ENCODE results near the gene CCDC186.

CCDC186 gene

DNA sequence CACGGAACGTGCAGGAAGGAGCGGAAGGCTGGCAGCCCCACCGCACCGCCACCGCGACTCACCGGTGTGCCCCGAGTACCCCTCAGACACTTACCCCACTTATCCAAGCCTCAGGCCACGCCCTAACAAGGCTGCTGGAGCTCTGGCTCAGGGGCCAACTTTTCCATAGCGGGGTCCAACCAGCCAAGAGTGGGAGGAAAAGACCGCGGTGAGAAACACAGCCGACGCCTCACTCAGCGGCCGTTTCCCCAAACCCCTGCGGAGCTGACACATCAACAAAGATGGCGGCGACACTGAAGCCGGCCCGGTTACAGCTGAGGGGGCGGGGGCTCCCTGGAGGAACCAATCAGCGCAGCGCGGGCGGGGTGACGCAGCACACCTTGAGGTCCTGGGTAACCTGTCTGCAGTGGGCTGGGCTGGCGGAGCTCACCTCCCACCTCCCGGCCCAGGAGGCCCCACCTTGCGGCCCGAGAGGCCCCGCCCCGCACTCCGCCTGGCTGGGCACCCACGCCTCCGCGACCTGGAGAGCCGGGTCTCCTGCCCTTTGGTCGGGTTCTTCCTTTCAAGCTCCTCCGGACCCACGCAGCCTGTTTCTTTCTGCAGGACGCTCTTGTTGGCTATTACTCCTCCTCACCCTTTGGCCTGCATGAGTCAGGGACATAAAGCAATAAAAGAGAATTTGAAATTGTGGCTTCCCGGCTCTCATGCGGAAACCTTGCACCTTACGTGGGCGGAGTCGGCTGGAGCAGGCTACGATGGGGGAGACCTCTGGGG, at the start of gene CCDC186:
TSS of gene CCDC186 (minus strand) at position 283 of the 774 bp plus-strand sequence. CDS start 10,935 bp downstream, outside the sequence.
- DNase-seq = peak; percentile 98

DNA sequence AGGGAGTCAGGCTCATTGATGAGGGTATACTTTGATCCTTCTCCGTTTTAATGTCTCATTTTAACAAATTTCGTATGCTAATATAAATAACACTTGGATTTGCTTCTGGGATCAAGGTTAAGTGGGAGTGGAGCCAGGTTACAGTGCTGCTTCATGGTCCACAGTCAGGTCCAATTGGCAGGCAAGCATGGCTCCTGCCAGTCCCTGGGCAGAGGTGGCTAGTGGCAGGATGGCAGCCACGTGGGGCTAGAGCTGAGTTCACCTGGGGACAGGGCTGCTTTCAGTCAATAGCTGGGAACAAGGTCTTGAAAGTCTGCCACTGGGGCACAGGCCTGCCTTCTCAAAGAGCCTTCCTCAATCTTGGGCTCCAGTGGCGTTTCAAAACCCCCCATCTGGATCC, 49.1 kb upstream of the CCDC186 start:
- DNase-seq = no peak

DNA sequence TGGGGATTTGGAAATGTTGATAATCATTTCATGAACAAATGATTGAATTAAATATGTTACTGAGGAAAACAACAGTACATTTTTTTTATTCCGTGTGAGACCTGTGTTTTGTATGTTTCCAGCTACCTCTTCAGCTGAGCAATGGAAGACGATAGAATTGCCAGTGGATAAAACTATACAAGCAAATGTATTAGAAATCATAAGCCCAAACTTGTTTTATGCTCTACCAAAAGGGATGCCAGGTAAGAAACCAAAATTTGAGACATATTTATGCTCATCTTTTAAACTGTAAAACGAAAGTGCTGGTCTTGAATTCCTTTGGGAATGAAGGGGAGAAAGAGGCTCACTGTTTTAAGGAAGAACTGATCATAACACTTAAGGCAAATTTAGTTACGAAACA, 47.2 kb upstream of the CCDC186 start:
- DNase-seq = no peak

DNA sequence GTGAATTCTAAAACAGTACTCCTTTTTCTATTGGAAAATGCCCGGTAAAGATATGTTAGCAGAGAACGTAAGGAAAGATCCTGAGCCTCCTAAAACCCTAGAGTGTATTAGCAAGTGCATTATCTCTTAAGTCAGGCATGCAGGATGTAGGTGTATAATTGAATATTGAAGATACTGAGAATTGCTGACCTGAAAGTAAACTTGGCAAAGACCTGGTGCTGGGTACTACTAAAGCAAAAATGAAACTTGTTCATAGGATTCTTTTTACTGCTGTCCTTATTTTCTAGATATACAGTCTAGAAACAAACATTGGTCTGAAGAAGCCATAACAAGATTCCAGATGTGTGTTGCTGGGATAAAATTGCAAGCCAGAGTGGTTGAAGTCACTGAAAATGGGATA, 46.3 kb upstream of the CCDC186 start:
- no peak for DNase-seq

DNA sequence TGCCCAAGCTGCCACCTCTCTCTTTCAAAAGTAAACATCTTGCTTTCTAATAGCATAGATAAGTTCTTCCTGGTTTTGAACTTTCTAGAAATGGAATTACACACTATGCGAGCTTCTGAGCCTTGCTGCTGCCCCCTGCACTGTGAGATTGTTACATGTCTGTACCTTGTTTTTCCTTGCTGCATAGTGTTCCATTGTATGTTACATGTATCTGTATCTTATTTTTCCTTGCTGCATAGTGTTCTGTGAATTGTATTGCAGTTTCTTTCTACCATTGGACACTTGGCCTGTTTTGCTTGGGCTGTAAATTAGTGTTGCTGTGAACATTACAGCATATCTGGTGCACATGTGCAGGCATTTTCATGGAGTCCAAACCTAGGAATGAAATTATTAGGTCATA, 41.0 kb upstream of the CCDC186 start:
- DNase-seq = no peak

DNA sequence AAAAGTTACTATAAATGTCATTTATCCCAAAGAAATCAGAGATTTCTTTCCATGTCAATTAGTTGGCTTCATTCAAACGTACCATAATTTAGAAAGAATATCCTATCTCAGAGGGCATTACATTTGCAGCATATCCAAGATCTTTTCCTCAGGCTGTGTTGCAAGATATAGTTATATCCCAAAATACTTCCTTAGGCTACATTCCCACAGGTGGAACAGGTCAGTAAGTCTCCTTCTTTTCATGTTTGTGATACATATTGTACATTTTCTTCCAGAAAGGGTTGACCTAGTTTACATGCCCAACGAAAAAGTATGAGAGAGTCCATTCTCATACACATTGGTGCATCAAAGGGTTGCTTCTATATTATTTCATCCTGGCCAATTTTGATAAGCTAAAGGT, 38.1 kb upstream of the CCDC186 start:
- DNase-seq = no peak

DNA sequence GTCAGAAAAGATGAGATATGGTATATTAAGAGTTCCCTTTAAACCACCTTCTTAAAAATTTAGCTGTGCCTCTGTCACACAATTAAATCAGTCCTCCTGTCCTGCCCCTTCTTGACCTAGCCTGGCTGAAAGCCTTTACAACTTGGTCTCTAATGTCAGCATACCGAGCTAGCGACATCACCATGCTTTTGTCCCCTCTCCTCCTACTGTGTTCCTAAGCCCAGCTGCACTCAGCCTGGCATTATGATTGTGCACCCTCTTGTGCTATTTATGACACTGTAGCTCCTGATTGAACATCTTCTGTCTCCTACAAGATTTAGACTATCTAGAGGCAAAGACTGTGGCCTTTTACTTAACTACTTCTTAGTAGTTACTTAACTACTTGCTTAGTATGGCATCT, 34.3 kb upstream of the CCDC186 start:
- no peak for DNase-seq

DNA sequence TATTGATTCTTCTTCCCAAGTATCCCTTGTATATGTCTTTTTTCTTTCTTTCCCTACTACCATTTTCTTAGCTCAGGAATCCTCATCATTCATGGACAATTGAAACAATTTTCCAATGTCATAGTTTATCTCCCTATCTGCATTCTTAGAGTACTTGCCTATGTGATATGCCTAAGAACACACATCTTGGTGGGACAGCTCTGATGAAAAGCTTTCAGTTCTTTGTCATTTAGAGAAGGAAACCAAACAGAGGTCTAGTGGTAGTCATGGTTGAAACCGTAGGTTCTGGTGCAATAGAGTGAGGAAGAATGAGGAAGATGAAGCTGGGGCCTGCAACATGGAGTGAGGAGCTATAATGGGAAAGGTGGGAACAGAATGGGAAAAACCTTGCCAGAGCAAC, 33.3 kb upstream of the CCDC186 start:
- no peak for DNase-seq

DNA sequence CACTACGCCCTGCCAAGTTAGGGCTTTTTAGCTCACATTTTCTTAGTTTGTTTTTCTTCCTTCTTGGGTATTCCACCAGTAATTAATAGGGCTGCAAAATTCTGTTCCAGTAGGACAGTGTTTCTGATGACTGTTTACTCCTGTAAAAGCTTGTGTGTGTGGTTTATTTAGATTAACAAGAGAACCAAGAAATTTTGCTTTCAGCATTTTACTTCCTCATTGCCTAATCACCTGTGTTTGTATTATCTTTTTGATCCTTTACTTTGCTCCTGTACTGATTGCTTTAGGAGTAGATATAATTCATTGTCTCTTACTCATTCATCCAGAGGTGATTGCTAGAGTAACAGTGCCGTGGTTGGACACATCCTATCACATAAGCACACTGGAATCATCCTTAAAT, 32.9 kb upstream of the CCDC186 start:
- DNase-seq = no peak

DNA sequence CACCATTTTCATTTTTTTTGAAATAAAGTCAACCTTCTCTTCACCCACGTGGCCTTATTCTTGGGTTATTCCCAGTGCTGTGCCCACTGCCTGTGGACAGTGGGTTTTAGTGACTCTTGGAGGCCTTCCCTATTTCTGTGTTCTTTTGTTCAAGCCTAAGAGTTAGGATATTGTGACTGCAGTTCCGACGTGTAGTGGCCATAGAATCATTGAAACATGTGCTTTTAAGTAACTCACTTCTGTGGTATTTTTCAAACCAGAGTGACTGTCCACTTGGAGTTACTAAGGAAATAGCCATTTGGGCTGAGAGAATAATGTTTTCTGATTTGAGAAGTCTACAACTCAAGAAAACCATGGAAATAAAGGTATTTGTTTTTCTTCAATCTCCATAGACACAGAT, 28.8 kb upstream of the CCDC186 start:
- no peak for DNase-seq

DNA sequence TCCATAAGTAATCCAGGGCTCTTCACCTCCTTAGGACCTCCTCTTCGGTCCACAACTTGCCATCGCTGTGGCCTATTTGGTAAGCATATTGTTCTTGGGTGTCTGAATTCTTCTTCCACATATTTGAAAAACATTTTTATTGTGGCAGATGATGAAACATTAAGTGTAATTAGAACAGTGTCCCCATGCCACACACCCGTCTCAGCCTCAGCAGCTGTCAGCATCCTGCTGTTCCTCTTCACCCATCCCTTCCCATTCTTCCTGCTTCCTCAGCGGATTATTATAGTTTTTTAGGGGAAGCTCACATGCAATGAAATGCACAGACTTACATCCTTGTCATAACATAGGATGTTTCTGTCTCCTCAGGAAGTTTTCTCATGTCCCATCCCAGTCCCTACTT, 25.2 kb upstream of the CCDC186 start:
- no peak for DNase-seq

DNA sequence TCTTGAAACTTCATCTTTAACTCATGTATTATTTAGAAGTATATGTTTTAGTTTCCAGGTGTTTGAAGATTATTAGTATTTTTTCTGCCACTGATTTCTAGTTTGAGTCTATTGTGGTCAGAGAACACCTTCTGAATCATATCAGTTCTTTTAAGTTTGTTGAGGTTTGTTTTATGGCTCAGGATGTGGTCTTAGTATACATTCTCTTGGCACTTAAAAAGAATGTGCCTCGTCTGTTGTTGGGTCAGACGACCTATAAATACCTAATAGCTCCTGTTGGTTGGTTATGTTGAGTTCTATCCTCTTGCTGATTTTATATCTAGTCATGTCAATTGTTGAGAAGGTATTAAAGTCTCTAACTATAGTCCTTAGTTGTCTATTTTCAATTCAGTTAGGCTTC, 21.1 kb upstream of the CCDC186 start:
- DNase-seq = no peak

DNA sequence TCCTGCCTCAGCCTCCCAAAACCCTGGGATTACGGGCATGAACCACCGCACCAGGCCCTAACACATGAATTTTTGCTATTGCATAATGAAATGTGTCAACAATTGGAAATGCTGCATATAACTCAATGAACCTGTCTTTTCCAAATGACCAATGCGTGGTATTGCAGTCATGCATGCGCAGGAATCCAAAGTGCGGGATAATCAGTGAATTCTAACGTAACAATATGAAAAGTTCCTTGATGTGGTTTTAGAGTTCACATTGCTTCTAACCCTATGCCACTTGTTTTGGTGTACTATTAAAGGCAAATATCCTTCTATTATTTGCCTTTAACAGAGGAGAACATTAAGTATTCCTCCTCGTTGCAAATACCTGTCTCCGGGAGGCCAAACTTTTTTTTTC, 15.7 kb upstream of the CCDC186 start:
- DNase-seq = no peak

DNA sequence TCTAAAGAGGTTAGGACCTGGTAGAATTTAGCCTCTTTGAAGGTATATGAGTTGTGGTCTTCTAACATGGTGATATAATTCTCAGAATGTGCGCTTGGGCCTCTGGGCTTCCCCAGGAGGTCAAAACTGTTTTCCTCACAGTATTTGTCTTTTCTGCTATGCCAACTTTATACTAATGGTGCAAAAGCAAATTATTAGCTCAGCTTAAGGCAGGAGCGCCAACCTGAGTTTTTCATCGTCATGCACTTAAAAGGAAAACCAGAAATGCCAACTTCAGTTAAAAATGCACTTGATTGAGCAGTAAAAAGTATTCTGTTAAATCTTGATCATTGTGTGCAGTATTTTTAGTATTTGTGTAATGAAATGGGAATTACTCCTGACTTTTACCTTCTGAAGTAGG, 14.9 kb upstream of the CCDC186 start:
- no peak for DNase-seq

DNA sequence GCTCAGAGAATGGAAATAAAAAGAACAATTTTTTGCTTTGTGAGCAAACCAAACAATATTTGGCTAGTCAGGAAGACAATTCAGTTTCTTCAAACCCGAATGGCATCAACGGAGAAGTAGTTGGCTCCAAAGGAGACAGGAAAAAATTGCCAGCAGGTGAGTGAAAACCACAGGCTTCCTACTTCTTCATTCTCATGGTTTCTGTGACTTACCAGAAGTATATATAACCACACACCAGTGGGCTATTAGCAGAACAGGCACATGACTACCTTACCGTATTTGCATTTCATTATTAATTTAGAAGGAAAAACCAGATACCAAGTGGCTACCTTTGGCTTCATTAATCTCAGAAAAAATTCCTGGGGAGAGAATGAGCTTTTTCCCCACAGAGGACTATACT, 14.0 kb upstream of the CCDC186 start:
- DNase-seq = no peak

DNA sequence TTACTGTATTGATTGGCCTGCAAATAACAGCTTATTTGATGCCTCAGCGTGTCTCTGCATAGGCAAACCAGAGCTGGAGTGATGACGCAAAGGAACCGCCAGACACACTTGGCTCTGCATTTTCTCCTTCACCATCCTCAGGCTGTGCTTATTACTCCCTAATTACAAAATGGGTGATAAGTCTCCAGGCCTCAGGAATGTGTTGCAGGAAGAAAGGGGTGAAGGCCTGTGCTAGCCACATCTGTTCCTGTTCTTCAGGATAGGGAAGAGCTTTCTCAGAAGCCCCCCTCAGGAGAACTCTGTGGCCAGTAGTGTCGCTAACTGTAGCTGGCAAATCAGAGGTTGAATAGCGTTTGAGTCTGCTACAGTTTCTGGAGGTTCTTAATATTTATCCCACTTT, 10.3 kb upstream of the CCDC186 start:
- no peak for DNase-seq

DNA sequence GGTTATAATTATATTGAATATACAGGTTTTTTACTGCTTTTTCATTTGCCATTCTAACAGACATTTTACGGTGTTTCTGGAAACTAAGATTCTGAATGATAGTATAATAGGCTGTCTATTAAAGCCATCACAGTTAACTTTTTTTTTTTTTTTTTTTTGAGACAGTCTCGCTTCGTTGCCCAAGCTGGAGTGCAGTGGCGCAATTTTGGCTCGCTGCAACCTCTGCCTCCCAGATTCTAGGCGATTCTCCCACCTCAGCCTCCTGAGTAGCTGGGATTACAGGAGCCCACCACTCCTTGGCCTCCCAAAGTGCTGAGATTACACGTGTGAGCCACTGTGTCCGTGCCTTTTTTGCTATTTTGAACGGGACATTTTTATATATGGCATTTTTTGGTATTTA, 9.6 kb upstream of the CCDC186 start:
- DNase-seq = no peak

DNA sequence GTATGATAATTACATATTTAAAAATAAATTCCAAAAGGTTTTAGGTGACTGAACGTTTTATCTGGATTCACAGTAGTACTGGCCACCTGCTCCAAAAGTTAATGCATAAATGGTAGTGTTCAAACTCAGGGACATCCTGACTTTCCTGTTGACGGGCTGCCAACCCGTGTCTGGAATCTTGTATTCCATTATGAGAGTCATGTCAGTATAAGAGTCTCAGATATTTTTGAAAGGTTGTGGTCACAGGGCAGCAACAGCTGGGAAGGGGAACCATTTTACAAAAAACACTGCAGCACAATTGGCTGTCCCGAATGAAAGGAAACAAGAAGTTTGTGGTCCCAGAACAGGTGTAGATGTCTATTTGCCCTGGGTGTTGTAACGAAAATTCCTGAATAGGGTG, 8.0 kb upstream of the CCDC186 start:
- DNase-seq = no peak

DNA sequence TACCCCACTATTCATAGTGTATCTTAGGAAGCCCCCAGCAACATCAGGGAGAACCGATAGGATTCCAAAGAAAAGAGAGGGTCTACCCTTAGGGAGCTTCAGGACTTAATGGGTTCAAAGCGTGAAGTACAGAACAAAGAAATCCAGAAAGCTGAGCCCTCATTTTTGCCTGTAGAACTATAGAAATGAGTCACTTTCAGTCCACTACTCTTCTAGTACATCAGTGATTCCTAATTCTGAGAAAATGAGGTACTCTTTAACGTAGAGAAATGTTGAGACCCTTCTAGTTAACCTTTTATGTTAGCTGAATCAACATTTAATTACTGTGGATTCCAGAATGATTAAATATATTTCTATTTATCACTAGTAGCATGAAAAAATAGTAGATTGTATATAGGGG, 6.9 kb upstream of the CCDC186 start:
- DNase-seq = no peak

DNA sequence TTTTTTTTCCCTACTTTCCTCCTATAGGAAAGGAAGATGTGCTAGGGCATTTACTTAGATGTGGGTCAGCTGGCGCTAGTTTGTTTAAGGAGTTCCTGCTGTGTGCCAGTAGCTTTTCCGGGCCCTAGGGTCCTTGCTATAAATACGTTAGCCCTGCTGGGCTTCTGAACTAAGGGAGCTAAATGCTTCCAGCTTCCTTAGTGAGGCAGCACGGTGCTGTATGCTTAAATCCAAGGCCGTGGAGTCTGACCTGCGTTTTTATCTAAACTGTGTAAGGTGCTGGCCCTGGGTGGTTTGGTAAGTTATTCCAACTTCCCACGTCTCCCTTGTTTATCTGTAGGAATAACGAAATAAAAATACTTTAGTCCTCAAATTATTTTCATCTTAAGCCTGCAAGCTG, 5.7 kb upstream of the CCDC186 start:
- DNase-seq = no peak

DNA sequence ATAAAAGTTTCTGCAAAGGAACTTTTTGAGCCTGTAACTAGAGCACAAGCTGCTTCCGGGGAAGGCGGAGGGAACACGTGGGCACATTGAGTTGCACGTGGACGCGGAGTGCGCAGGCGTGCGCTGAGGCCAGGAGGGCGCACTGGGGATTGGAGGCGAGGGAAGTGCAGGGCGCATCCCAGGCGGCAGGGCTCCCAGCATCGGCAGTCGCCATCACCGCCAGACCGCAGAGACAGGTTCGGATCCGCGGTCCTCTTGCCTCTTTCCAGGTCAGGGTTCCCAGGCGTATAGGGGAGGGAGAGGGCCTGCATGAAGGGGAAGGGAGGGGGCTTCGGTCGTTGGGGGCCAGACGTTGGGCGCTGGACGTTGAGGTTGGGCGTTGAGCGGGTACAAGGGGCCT, 5.1 kb upstream of the CCDC186 start, which contains the start of gene TDRD1:
TSS of gene TDRD1 (plus strand) at position 206 of the 400 bp plus-strand sequence. CDS start 8,479 bp downstream, outside the sequence.
- no peak for DNase-seq

DNA sequence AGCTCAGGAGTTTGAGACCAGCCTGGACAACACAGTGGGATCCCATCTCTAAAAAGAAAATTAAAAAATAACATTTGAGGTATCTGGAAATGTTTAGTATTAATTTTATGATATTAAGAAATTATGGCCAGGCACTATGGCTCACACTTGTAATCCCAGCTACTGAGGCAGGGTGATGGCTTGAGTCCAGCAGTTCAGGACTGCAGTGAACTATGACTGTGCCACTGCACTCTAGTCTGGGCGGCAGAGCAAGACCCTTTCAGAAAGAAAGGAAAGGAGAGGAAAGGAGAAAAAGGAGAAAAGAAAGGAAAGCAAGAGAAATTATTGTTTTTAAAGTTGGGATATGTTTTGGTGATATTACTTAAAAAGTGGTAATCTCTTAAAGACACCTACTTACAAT, 2.5 kb upstream of the CCDC186 start:
- DNase-seq = no peak

DNA sequence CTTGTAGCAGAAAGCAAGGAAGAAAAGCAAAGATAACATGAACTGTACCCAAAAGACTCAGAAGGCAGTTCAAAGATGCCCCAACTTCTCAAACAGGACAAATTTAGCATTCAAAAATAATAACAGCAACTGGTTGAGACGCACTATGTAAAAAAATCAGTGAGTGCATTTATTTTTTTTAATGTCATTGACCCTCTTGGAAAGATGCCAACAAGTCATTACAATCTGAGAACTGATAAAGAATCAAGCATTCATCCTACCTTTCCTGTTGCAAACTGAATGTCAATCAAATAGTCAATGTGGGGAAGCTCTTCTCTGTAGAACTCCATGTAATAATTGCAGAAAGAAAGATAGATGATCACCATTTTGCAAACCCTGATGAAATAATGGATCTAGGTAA, 1.7 kb upstream of the CCDC186 start:
- DNase-seq = no peak

DNA sequence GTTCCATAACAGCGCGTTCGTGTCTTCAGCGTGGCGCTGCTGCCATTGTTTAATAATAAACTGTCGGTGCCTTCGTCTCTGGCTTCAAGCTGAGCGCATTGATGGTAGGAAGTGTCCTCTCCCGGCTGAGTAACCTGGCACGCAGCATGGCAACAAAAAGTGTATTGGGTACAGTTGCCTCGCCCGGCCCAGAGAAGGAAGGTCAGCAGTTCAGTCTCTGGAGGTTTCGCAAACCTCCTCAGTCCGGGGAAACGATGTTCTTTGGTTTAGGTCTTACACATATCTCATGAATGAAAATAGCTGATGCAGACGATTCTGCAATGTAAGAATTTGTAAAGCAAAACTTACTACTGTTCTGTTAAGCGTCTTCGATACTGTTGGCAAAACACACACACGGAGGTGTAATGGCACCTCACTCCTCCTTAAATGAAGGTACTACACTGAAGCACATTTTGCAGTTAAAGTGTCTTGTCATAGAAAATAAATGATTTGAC, 739 bp upstream of the CCDC186 start:
- no peak for DNase-seq

DNA sequence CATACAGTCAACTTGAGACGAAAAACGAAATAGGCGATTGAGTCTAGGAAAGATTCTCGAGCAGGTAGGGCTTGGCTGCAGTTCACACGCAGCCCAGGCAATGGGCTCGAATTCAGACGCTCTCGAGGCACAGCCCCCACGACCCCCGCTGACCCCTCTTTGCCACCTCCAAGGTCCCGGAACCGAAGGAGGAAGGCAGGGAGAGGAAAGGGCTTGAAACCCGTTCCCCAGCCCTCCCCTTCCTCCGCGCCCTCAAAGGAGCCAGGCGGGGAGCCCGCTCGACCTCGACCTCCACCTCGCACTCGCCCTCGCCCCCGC, 441 bp downstream of the CCDC186 start:
- DNase-seq = no peak

All from activated CD4-positive, CD25-positive, alpha-beta regulatory T cell treated with anti-CD3 and anti-CD28 coated beads, Interleukin-2, amount 50 U/mL, for 72 hours (primary cell).